ENCODE results near the gene SYNGAP1. TPM values are rescaled to one million over a fixed set of nuclear protein-coding genes. Genes with fewer than 3 reads are reported as not detected.

Gene SYNGAP1
- total RNA-seq, 1 donor from 2014 or later: 36.1 TPM

GRCh38 chr6:33425668-33426577, 6.1 kb downstream of the SYNGAP1 start:
- H3K4me1 ChIP-seq (ENCODE audit: insufficient read depth, low read length): peaks cover 33% of the 10 kb centered on the region
- H2AFZ ChIP-seq (ENCODE audit: low read depth, low read length): peak overlapping the region; percentile 62
- peak overlapping the region; percentile 79 for H3K27ac ChIP-seq (ENCODE audit: low read depth, low read length)
- H3K4me3 Mint-ChIP-seq (ENCODE audit: unreplicated experiment): peak overlapping the region; percentile 93
- no peaks in the 10 kb centered on the region for H3K9me3 ChIP-seq (ENCODE audit: insufficient read depth, low read depth, low read length)
- H3K4me1 Mint-ChIP-seq (ENCODE audit: low read depth, unreplicated experiment): peaks cover 58% of the 10 kb centered on the region
- peaks cover 7% of the 10 kb centered on the region for H3K36me3 Mint-ChIP-seq (ENCODE audit: low read depth, unreplicated experiment)
- peaks cover 34% of the 10 kb centered on the region for H4K20me1 ChIP-seq (ENCODE audit: insufficient read depth, low read length)
- H3K36me3 ChIP-seq (ENCODE audit: insufficient read depth, low read length): no peaks in the 10 kb centered on the region
- H3K4me2 ChIP-seq (ENCODE audit: low read length): peak overlapping the region; percentile 100
- no peaks in the 10 kb centered on the region for H3K9me3 Mint-ChIP-seq (ENCODE audit: unreplicated experiment)
- no peak for FAIRE-seq
- H3K27me3 ChIP-seq (ENCODE audit: insufficient read depth, low read length): no peaks in the 10 kb centered on the region
- TF ChIP-seq CTCF (IDR thresholded peaks at IDR 0.05; ENCODE audit: insufficient read depth, low read depth, low read length) (peak; percentile 31), EZH2 (IDR thresholded peaks at IDR 0.05; ENCODE audit: insufficient read depth, low read length) (no peak)
- peak; percentile 68 for DNase-seq (ENCODE audit: low read depth)
- no peaks in the 10 kb centered on the region for H3K27me3 Mint-ChIP-seq (ENCODE audit: low read depth, unreplicated experiment)
- peak overlapping the region; percentile 96 for H3K27ac Mint-ChIP-seq (ENCODE audit: unreplicated experiment)
- peak overlapping the region; percentile 92 for H3K9ac ChIP-seq (ENCODE audit: low read length)
- peaks cover 41% of the 10 kb centered on the region for H3K79me2 ChIP-seq (ENCODE audit: insufficient read depth, low read length)
- H3K4me3 ChIP-seq (ENCODE audit: insufficient read depth, low read depth, low read length): peak overlapping the region; percentile 66

- peak overlapping the region; percentile 100 for H3K4me2 ChIP-seq (ENCODE audit: low read length)
- Mint-ChIP-seq H3K27me3 (ENCODE audit: low read depth, unreplicated experiment) (no peaks in the 10 kb centered on the region), H3K4me1 (ENCODE audit: low read depth, unreplicated experiment) (peaks cover 54% of the 10 kb centered on the region), H3K4me3 (ENCODE audit: unreplicated experiment) (peak overlapping the region; percentile 93), H3K27ac (ENCODE audit: unreplicated experiment) (peak overlapping the region; percentile 96), H3K36me3 (ENCODE audit: low read depth, unreplicated experiment) (peaks cover 5% of the 10 kb centered on the region), H3K9me3 (ENCODE audit: unreplicated experiment) (no peaks in the 10 kb centered on the region)
- H3K9me3 ChIP-seq (ENCODE audit: insufficient read depth, low read depth, low read length): no peaks in the 10 kb centered on the region
- H4K20me1 ChIP-seq (ENCODE audit: insufficient read depth, low read length): peaks cover 41% of the 10 kb centered on the region
- peak overlapping the region; percentile 70 for H3K4me3 ChIP-seq (ENCODE audit: insufficient read depth, low read depth, low read length)
- H3K36me3 ChIP-seq (ENCODE audit: insufficient read depth, low read length): no peaks in the 10 kb centered on the region
- peak overlapping the region; percentile 92 for H3K9ac ChIP-seq (ENCODE audit: low read length)
- FAIRE-seq (no peak), DNase-seq (ENCODE audit: low read depth) (no peak)
- no peak overlapping the region for H2AFZ ChIP-seq (ENCODE audit: low read depth, low read length)
- TF ChIP-seq CTCF (IDR thresholded peaks at IDR 0.05; ENCODE audit: insufficient read depth, low read depth, low read length): no peak
- TF ChIP-seq EZH2 (IDR thresholded peaks at IDR 0.05; ENCODE audit: insufficient read depth, low read length): no peak
- H3K79me2 ChIP-seq (ENCODE audit: insufficient read depth, low read length): peaks cover 45% of the 10 kb centered on the region
- H3K27me3 ChIP-seq (ENCODE audit: insufficient read depth, low read length): no peaks in the 10 kb centered on the region
- H3K27ac ChIP-seq (ENCODE audit: low read depth, low read length): peak overlapping the region; percentile 79
- H3K4me1 ChIP-seq (ENCODE audit: insufficient read depth, low read length): peaks cover 40% of the 10 kb centered on the region
Measured at GRCh38 chr6:33426590-33427511, 7.0 kb downstream of the SYNGAP1 start.
